Erythroblast (primary cell): ENCODE measurements around the gene RHBDD2.

ENCODE experiments used
- GATA1 ChIP-seq: IDR thresholded peaks from 2 replicates; pipeline ENCODE4 v1.6.1; 2011; ENCODE audit warnings: low read depth, mild to moderate bottlenecking, control low read depth, low read length, moderate library complexity
- POLR2A ChIP-seq: IDR thresholded peaks from 2 replicates; pipeline ENCODE4 v1.6.1; 2011; ENCODE audit warnings: mild to moderate bottlenecking, low read length

- no peak for TF ChIP-seq POLR2A
- TF ChIP-seq GATA1 = no peak
These were observed 52.8 kb downstream of the RHBDD2 start for GRCh38 chr7:75931680-75932079.
